H1 (cell line): Measurements from ENCODE around the gene HIP1. TPM values are rescaled to one million over a fixed set of nuclear protein-coding genes. Genes with fewer than 3 reads are reported as not detected.
"Not testable (repeated sequence)": the region's sequence is repeated elsewhere in the genome, so short reads cannot be mapped to it uniquely, and the experiment has no call there.

Experiments
- CTCF ChIA-PET: fragments of 300-600 bp; sonication (Branson Sonifier 250); formaldehyde crosslinking; loops from one replicate; lab custom pipeline; 2021; ENCODE audit not compliant: partially characterized antibody; lab: Charles Lee
- POLR2A ChIA-PET: fragments of 300-600 bp; sonication (Branson Sonifier 250); formaldehyde crosslinking; loops from one replicate; lab custom pipeline; 2021; ENCODE audit warnings: inconsistent platforms; ENCODE audit not compliant: partially characterized antibody; lab: Charles Lee
- DNase-seq, 2 experiments: peaks; one replicate each; pipeline versions ENCODE4 v3.0.0 to v3.0.0-alpha.2; 2010 to 2022; ENCODE audit warnings: low spot score in 2 of 2, low read depth in 1 of 2, mixed read lengths in 1 of 2
- FAIRE-seq: peaks from 2 replicates; lab custom pipeline; 2011; peaks lifted over from hg19 to GRCh38; lab: Jason Lieb, UNC
- H2AFZ ChIP-seq: 2 replicates; pipeline ENCODE4 v1.8.1; 2012; ENCODE audit warnings: low read length, inconsistent platforms
- H2AK5ac ChIP-seq: 2 replicates; pipeline ENCODE4 v1.6.1; 2013; ENCODE audit warnings: low read depth, low read length
- H2BK120ac ChIP-seq: replicated peaks from 2 replicates; pipeline ENCODE3; 2013; ENCODE audit warnings: low read depth, low read length, inconsistent platforms
- H2BK12ac ChIP-seq: 2 replicates; pipeline ENCODE4 v1.6.1; 2013; ENCODE audit warnings: low read depth, low read length
- H2BK15ac ChIP-seq: 2 replicates; pipeline ENCODE4 v1.6.1; 2013; ENCODE audit warnings: low read length
- H2BK20ac ChIP-seq: 2 replicates; pipeline ENCODE4 v1.6.1; 2013; ENCODE audit warnings: low read length
- H2BK5ac ChIP-seq: 2 replicates; pipeline ENCODE4 v1.6.1; 2013; ENCODE audit warnings: low read depth, low read length
- H3K14ac ChIP-seq: 2 replicates; pipeline ENCODE4 v1.6.1; 2013; ENCODE audit warnings: inconsistent platforms; ENCODE audit not compliant: insufficient read length
- H3K18ac ChIP-seq: 2 replicates; pipeline ENCODE4 v1.6.1; 2013; ENCODE audit warnings: low read length; ENCODE audit errors: extremely low read depth
- H3K23ac ChIP-seq: 2 replicates; pipeline ENCODE4 v1.6.1; 2013; ENCODE audit warnings: inconsistent platforms; ENCODE audit not compliant: insufficient read length
- H3K23me2 ChIP-seq: 2 replicates; pipeline ENCODE4 v1.6.1; 2013; ENCODE audit warnings: low read depth, low read length
- H3K27ac ChIP-seq: 2 replicates; pipeline ENCODE4 v1.6.1; 2011; ENCODE audit warnings: low read depth, low read length, inconsistent platforms
- H3K27me3 ChIP-seq, 4 experiments: replicated peaks in 1 of 4; 1 replicate in 1 of 4; 2 replicates in 3 of 4; pipeline versions ENCODE4 v1.6.1 to v1.8.1; 2011 to 2013; ENCODE audit warnings: low read length in 3 of 4, mild to moderate bottlenecking in 3 of 4, inconsistent platforms in 2 of 4, mixed read lengths in 2 of 4, moderate library complexity in 1 of 4; ENCODE audit not compliant: control insufficient read depth in 3 of 4, insufficient read depth in 3 of 4; ENCODE audit errors: extremely low read depth in 1 of 4
- H3K36me3 ChIP-seq, 4 experiments: 2 replicates each; pipeline versions ENCODE4 v1.6.1 to v1.8.1; 2011 to 2013; ENCODE audit warnings: mild to moderate bottlenecking in 4 of 4, low read length in 3 of 4, moderate library complexity in 2 of 4, control low read depth in 1 of 4, inconsistent platforms in 1 of 4; ENCODE audit not compliant: insufficient read depth in 4 of 4, control insufficient read depth in 2 of 4
- H3K4ac ChIP-seq: replicated peaks from 2 replicates; pipeline ENCODE3; 2013; ENCODE audit warnings: low read length, low read depth, mixed read lengths, inconsistent platforms; ENCODE audit not compliant: insufficient read length
- H3K4me1 ChIP-seq, 4 experiments: replicated peaks in 1 of 4; 1 replicate in 1 of 4; 2 replicates in 3 of 4; pipeline versions ENCODE4 v1.6.1 to v1.8.1; 2011 to 2013; ENCODE audit warnings: low read length in 3 of 4, inconsistent platforms in 2 of 4, mixed read lengths in 1 of 4; ENCODE audit not compliant: insufficient read depth in 4 of 4, control insufficient read depth in 3 of 4
- H3K4me2 ChIP-seq, 2 experiments: 2 replicates each; pipeline versions ENCODE4 v1.6.1 to v1.8.1; 2011 to 2013; ENCODE audit warnings: low read depth in 2 of 2, low read length in 2 of 2, control low read depth in 1 of 2, inconsistent platforms in 1 of 2, mild to moderate bottlenecking in 1 of 2; ENCODE audit not compliant: insufficient read depth in 1 of 2
- H3K4me3 ChIP-seq, 4 experiments: fragments of 200-600, 300-600 bp in 1 of 4; sonication (generic), shearing (Covaris generic), sonication (Bioruptor Twin) in 1 of 4; 2 replicates each; pipeline versions ENCODE4 v1.5.1 to v1.8.1; 2011 to 2016; ENCODE audit warnings: low read length in 4 of 4, low read depth in 3 of 4, control low read depth in 2 of 4, inconsistent platforms in 2 of 4, mild to moderate bottlenecking in 2 of 4, mixed read lengths in 1 of 4, moderate library complexity in 1 of 4; ENCODE audit not compliant: insufficient read depth in 2 of 4; ENCODE audit errors: extremely low read depth in 1 of 4
- H3K56ac ChIP-seq: replicated peaks from 2 replicates; pipeline ENCODE3; 2013; ENCODE audit warnings: low read depth, mild to moderate bottlenecking, mixed read lengths, low read length, inconsistent platforms; ENCODE audit not compliant: insufficient read length
- H3K79me1 ChIP-seq: 2 replicates; pipeline ENCODE4 v1.6.1; 2013; ENCODE audit warnings: low read depth, low read length, control low read depth
- H3K79me2 ChIP-seq, 2 experiments: 2 replicates each; pipeline versions ENCODE4 v1.6.1 to v1.8.1; 2012 to 2013; ENCODE audit warnings: low read length in 2 of 2, mild to moderate bottlenecking in 2 of 2, inconsistent platforms in 1 of 2; ENCODE audit not compliant: insufficient read depth in 2 of 2, control insufficient read depth in 1 of 2
- H3K9ac ChIP-seq, 4 experiments: replicated peaks in 1 of 4; 1 replicate in 1 of 4; 2 replicates in 3 of 4; pipeline versions ENCODE4 v1.6.1 to v1.8.1; 2011 to 2013; ENCODE audit warnings: low read depth in 3 of 4, low read length in 3 of 4, control low read depth in 2 of 4, mild to moderate bottlenecking in 2 of 4, moderate library complexity in 2 of 4, inconsistent platforms in 1 of 4; ENCODE audit errors: extremely low read depth in 1 of 4
- H3K9me3 ChIP-seq, 2 experiments: 2 replicates each; pipeline versions ENCODE4 v1.6.1 to v1.8.1; 2012 to 2013; ENCODE audit warnings: mild to moderate bottlenecking in 2 of 2, moderate library complexity in 2 of 2, control low read depth in 1 of 2, inconsistent platforms in 1 of 2, low read depth in 1 of 2, low read length in 1 of 2, mixed read lengths in 1 of 2; ENCODE audit not compliant: insufficient read depth in 2 of 2
- H4K20me1 ChIP-seq, 2 experiments: replicated peaks in 1 of 2; 2 replicates each; pipeline versions ENCODE3 to v1.8.1; 2011 to 2013; ENCODE audit warnings: inconsistent platforms in 2 of 2, low read length in 2 of 2, mild to moderate bottlenecking in 1 of 2; ENCODE audit not compliant: insufficient read depth in 2 of 2, control insufficient read depth in 1 of 2
- H4K5ac ChIP-seq: 2 replicates; pipeline ENCODE4 v1.6.1; 2013; ENCODE audit warnings: low read length, low read depth, mixed read lengths, inconsistent platforms; ENCODE audit not compliant: insufficient read length
- H4K8ac ChIP-seq: 2 replicates; pipeline ENCODE4 v1.8.0; 2013; ENCODE audit warnings: mild to moderate bottlenecking, moderate library complexity, low read length, inconsistent platforms; ENCODE audit not compliant: insufficient read depth; ENCODE audit errors: extremely low read depth
- H4K91ac ChIP-seq: replicated peaks from 2 replicates; pipeline ENCODE3; 2013; ENCODE audit warnings: low read length, mixed read lengths, inconsistent platforms; ENCODE audit not compliant: insufficient read length
- SIN3A ChIP-seq, 2 experiments: IDR thresholded peaks in 1 of 2; conservative IDR thresholded peaks in 1 of 2; 2 replicates each; pipeline ENCODE4 v1.6.1; 2011 to 2012; ENCODE audit warnings: low read length in 2 of 2, improper control_type of control experiment in 1 of 2, low read depth in 1 of 2, mild to moderate bottlenecking in 1 of 2
- WGBS, 2 experiments: shearing (Covaris generic) in 1 of 2; methylation state at CpG; one replicate each; pipeline versions ENCODE4 v1.1.6 to v1.1.7; 2013 to 2015; ENCODE audit warnings: low lambda C conversion rate in 2 of 2, mixed read lengths in 2 of 2, inconsistent platforms in 1 of 2, low coverage in 1 of 2, missing lambda C conversion rate in 1 of 2; ENCODE audit not compliant: insufficient replicate concordance in 2 of 2, insufficient coverage in 1 of 2, insufficient read length in 1 of 2; ENCODE audit errors: extremely low coverage in 1 of 2, missing lambda C conversion rate in 1 of 2; 5-methylcytosine and 5-hydroxymethylcytosine counted together
- polyA plus RNA-seq, 7 experiments: library from polyadenylated mRNA; depleted of rRNA in 3 of 7; stranded (reverse) in 5 of 7; unstranded in 2 of 7; fragments of >200 nt in 5 of 7; fragments of 200-250 nt in 2 of 7; gene quantifications; 1 replicate in 5 of 7; 2 replicates in 1 of 7; 4 replicates in 1 of 7; pipeline versions ENCODE4 v1.2.1 to v1.2.3, GENCODE V29; 2011 to 2013; ENCODE audit warnings: missing spikeins in 2 of 7, mixed read lengths in 2 of 7
- total RNA-seq: library from RNA; stranded (reverse); fragmentation: NEBNext Ultra II Directional; extraction: Animal tissue kit (Norgen Biotek cat#: 25700); gene quantifications from 2 replicates; pipeline ENCODE4 v1.2.1, GENCODE V29; 2021

The HIP1 gene
- total and polyA plus RNA-seq, 2 of the 8 experiments (the other 6 are each of a cell fraction or from before 2014, with no cell fraction given): 51.8 to 108 TPM

- Histone ChIP-seq H3K36me3 (peaks cover 0 to 26% (median 13%) of the 10 kb centered on the region in 4 experiments; a peak in 7 of 8 replicates), H4K8ac (peak overlapping the region; percentile 51; the same call in 1 of the 2 replicates), H3K79me2 (peaks cover 3 to 17% of the 10 kb centered on the region in 2 experiments; a peak in 3 of 4 replicates)
- H3K23me2 ChIP-seq, FAIRE-seq, H3K56ac ChIP-seq, H3K27ac ChIP-seq, H2AK5ac ChIP-seq, CTCF ChIA-PET, H2BK12ac ChIP-seq, H3K14ac ChIP-seq, H2BK20ac ChIP-seq, H3K4ac ChIP-seq, H3K79me1 ChIP-seq, H3K18ac ChIP-seq, H2AFZ ChIP-seq, H3K23ac ChIP-seq, H4K20me1 ChIP-seq: not testable (repeated sequence)
- POLR2A ChIA-PET: interaction anchor here (0.6 to 1.2 kb wide), 2 partner anchors 15 to 71 kb away, joined by 3 to 5 read pairs; no protein-coding TSS in a partner anchor
- 6% methylated on average over 29 of the region's 37 CpGs; no CpG with 5 or more reads in 1 of the 2 experiments for WGBS, 2 experiments
- 0 out of 4 replicates have a peak, but pooled peaks of 1 of the 2 experiments have one; percentile 9 for TF ChIP-seq SIN3A (conservative IDR thresholded peaks at IDR 0.05 in 1 of 2, IDR thresholded peaks at IDR 0.05 in 1 of 2; ENCODE audit: low read depth in 1 of 2, low read length in 2 of 2)
- TF ChIP-seq, all 59 proteins: peak for 1; not testable (repeated sequence) for 58
- not testable (repeated sequence) for DNase-seq, H4K5ac ChIP-seq, H3K4me1 ChIP-seq, H3K9me3 ChIP-seq, H2BK5ac ChIP-seq, H2BK15ac ChIP-seq, H3K27me3 ChIP-seq, H4K91ac ChIP-seq, H2BK120ac ChIP-seq
- H3K4me3 ChIP-seq: peak overlapping the region; percentile 80 to 93 (median 86)
- H3K9ac ChIP-seq: peak overlapping the region; percentile 38 to 93 (median 85); a peak in 5 of 7 replicates
- H3K4me2 ChIP-seq: peak overlapping the region; percentile 91 to 92
Measured at GRCh38 chr7:75527224-75527722, 211.5 kb downstream of the HIP1 start.
